A673 (cell line): ENCODE measurements around the gene TSPO.

Experiments used
- EZH2 ChIP-seq: fragments of 200-600 bp; sonication (generic); IDR thresholded peaks from 2 replicates; pipeline ENCODE4 v1.6.1; 2017; ENCODE audit warnings: borderline replicate concordance, low read depth, mild to moderate bottlenecking, mixed read lengths, antibody characterized with exemption, low read length; ENCODE audit not compliant: poor library complexity, severe bottlenecking
- TF ChIP-seq, protein P1 (sequence below): fragments of 300-800, 200-600 bp; sonication (generic); conservative IDR thresholded peaks from 2 replicates; pipeline ENCODE4 v1.5.1; 2017; ENCODE audit warnings: low read depth, mild to moderate bottlenecking, antibody characterized with exemption, low read length, moderate library complexity, mixed read lengths

- TF ChIP-seq, protein P1, sequence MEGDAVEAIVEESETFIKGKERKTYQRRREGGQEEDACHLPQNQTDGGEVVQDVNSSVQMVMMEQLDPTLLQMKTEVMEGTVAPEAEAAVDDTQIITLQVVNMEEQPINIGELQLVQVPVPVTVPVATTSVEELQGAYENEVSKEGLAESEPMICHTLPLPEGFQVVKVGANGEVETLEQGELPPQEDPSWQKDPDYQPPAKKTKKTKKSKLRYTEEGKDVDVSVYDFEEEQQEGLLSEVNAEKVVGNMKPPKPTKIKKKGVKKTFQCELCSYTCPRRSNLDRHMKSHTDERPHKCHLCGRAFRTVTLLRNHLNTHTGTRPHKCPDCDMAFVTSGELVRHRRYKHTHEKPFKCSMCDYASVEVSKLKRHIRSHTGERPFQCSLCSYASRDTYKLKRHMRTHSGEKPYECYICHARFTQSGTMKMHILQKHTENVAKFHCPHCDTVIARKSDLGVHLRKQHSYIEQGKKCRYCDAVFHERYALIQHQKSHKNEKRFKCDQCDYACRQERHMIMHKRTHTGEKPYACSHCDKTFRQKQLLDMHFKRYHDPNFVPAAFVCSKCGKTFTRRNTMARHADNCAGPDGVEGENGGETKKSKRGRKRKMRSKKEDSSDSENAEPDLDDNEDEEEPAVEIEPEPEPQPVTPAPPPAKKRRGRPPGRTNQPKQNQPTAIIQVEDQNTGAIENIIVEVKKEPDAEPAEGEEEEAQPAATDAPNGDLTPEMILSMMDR = no peak
- no peak for TF ChIP-seq EZH2
These were observed 40.3 kb upstream of the TSPO start for GRCh38 chr22:43110927-43111623.
